Thyroid gland (tissue), 4 donors: ENCODE measurements around the gene ACSS3.

Experiments used
- CTCF ChIP-seq, 6 experiments: fragments of 200-600 bp in 3 of 6; fragments of 450-650 bp in 3 of 6; sonication (generic) in 3 of 6; IDR thresholded peaks; one replicate each; pipeline ENCODE4 v1.5.1; 2016 to 2019; ENCODE audit warnings: antibody characterized with exemption in 6 of 6, mild to moderate bottlenecking in 2 of 6, inconsistent platforms in 1 of 6, moderate library complexity in 1 of 6
- POLR2A ChIP-seq, 2 donors: fragments of 450-650 bp; IDR thresholded peaks; one replicate each; pipeline ENCODE4 v1.6.1; 2017; ENCODE audit warnings: antibody characterized with exemption in 2 of 2, mild to moderate bottlenecking in 2 of 2, moderate library complexity in 1 of 2

GRCh38 chr12:81120961-81121360 lies 43.1 kb downstream of the ACSS3 start:
- no peak for TF ChIP-seq CTCF (IDR thresholded peaks at IDR 0.05)
- TF ChIP-seq POLR2A (IDR thresholded peaks at IDR 0.05), result no peak
